SK-N-SH (cell line): ENCODE measurements around the gene DYNLRB1.

Experiments
- EP300 ChIP-seq, 2 experiments: IDR thresholded peaks; 2 replicates each; pipeline versions ENCODE4 v1.4.0 to v1.6.1; 2012; ENCODE audit warnings: borderline replicate concordance in 1 of 2, low read depth in 1 of 2, low read length in 1 of 2
- POLR2AphosphoS5 ChIP-seq: IDR thresholded peaks from 2 replicates; pipeline ENCODE4 v1.6.1; 2012; ENCODE audit warnings: low read depth, low read length
- RCOR1 ChIP-seq: fragments of 150-350 bp; IDR thresholded peaks from 2 replicates; pipeline ENCODE4 v1.6.1; 2017; ENCODE audit warnings: antibody characterized with exemption, low read length
- SMC3 ChIP-seq: IDR thresholded peaks from 2 replicates; pipeline ENCODE4 v1.6.1; 2012; ENCODE audit warnings: low read depth, low read length, improper control_type of control experiment
- TF ChIP-seq, protein P1 (sequence below): fragments of 200-600 bp; sonication (generic); IDR thresholded peaks from 2 replicates; pipeline ENCODE4 v1.6.1; 2017; ENCODE audit warnings: antibody characterized with exemption, mild to moderate bottlenecking, moderate library complexity
- TF ChIP-seq, protein P2 (sequence below): IDR thresholded peaks from 2 replicates; pipeline ENCODE4 v1.4.0; 2012; ENCODE audit warnings: low read depth

DNA sequence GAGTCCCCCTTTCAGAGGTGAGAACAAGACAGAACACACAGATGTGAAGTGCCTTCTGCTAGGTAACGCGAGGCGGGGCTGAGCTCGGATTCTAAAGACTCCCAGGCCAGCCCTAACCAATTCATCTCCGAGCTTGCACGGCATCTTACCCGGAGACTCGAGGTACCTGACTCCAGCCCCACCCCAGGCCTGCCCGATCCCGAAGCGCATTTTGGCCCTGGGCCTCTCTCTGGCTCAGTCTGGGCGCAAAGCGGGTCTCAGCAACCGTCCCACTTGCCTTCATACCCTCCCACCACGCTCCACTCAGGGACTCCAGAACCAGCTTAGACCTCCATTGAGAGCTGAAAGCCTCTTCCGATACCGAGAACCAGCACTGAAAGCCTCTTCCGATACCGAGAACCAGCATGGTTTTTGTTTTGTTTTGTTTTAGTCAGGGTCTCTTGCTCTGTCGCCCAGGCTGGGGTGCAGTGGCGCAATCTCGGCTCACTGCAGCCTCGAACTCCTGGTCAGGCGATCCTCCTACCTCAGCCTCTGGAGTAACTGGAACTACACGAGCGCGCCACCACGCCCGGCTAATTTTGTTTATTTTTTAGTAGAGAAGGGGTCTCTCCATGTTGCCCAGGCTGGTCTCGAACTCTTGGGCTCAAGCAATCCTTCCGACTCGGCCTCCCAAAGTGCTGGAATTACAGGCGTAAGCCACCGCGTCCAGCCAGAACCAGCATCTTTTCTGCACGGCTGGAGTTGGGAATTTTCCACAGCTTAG is 557 bp upstream of the DYNLRB1 start:
- TF ChIP-seq SMC3 (no peak), EP300 (IDR thresholded peaks at IDR 0.05; ENCODE audit: borderline replicate concordance in 1 of 2, low read depth in 1 of 2, low read length in 1 of 2) (no peak), POLR2AphosphoS5 (no peak), RCOR1 (no peak)
- TF ChIP-seq, protein P1, sequence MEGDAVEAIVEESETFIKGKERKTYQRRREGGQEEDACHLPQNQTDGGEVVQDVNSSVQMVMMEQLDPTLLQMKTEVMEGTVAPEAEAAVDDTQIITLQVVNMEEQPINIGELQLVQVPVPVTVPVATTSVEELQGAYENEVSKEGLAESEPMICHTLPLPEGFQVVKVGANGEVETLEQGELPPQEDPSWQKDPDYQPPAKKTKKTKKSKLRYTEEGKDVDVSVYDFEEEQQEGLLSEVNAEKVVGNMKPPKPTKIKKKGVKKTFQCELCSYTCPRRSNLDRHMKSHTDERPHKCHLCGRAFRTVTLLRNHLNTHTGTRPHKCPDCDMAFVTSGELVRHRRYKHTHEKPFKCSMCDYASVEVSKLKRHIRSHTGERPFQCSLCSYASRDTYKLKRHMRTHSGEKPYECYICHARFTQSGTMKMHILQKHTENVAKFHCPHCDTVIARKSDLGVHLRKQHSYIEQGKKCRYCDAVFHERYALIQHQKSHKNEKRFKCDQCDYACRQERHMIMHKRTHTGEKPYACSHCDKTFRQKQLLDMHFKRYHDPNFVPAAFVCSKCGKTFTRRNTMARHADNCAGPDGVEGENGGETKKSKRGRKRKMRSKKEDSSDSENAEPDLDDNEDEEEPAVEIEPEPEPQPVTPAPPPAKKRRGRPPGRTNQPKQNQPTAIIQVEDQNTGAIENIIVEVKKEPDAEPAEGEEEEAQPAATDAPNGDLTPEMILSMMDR: no peak
- TF ChIP-seq, protein P2, sequence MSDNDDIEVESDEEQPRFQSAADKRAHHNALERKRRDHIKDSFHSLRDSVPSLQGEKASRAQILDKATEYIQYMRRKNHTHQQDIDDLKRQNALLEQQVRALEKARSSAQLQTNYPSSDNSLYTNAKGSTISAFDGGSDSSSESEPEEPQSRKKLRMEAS: 0 out of 2 replicates have a peak, but pooled peaks have one; percentile 20
